Gastroesophageal sphincter (tissue), 3 donors: ENCODE data around the gene RPL10A.

Source experiments
- CTCF ChIP-seq, 4 experiments: fragments of 200-600 bp in 2 of 4; fragments of 450-650 bp in 2 of 4; sonication (generic) in 1 of 4; IDR thresholded peaks; one replicate each; pipeline ENCODE4 v1.5.1; 2017 to 2019; ENCODE audit warnings: antibody characterized with exemption in 4 of 4, mild to moderate bottlenecking in 2 of 4, moderate library complexity in 2 of 4
- POLR2A ChIP-seq, 2 donors: fragments of 450-650 bp; IDR thresholded peaks; one replicate each; pipeline ENCODE4 v1.6.1; 2017; ENCODE audit warnings: antibody characterized with exemption in 2 of 2, mild to moderate bottlenecking in 2 of 2, moderate library complexity in 1 of 2
- POLR2AphosphoS5 ChIP-seq: sonication (generic); formaldehyde crosslinking; IDR thresholded peaks from one replicate; pipeline ENCODE4 v1.6.1; 2017; ENCODE audit warnings: antibody characterized with exemption

DNA sequence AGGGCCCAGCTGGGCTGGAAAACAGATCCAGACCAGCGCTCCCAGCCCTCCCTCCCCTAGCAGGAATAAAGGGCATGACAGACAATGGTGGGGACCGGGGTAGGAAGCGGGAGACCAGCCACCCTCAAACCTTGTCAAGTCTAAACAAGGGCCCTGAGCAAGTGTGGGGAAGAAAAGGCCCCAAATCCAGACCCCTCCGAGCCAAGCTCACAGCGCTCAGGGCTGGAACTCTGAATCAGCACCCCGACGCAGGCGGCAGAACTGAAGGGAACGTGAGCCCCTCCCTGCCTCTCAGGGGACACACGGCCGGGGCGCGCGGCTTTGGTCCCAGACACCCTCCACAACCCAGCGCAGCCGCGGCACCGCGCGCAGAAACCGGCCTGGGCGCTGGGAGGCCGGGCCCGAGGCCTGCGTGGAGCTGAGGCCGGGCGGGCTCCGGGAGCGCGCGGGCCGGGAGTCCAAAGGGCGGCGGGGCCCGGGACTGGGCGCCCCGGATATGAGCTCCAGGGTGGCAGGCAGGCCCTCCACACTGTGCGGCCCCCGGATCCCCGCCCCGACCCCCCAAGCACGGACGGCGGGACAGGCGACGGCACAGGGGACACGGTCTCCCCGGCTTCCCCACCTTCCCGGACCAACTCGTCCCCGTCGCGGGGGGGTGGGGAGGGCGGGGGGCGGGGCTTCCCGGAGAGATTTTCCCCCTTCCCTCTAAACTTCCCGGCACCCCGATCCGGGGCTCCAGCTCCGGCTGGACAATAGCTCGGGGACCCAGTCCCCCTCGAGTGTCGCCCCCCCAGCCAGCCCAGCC lies 28.0 kb downstream of the RPL10A start:
- TF ChIP-seq CTCF (IDR thresholded peaks at IDR 0.05) = no peak
- TF ChIP-seq POLR2AphosphoS5 = peak; percentile 15
- peak in 1 of 2 donors; percentile 26 for TF ChIP-seq POLR2A (IDR thresholded peaks at IDR 0.05)
